NCI-H748 (cell line): Measurements from ENCODE around the gene AP3B2.

ENCODE experiments used
- DNase-seq: peaks from one replicate; lab custom pipeline; 2025; ENCODE audit not compliant: unreplicated experiment; lab: John Stamatoyannopoulos, UW

AP3B2 gene

GRCh38 chr15:82611348-82611747, 98.3 kb downstream of the AP3B2 start:
- DNase-seq, result no peak
